Endothelial cell of umbilical vein (primary cell): ENCODE measurements around the gene CUX1.

Experiments
- CTCF ChIP-seq, 2 donors: IDR thresholded peaks; 1 replicate in 1 of 2; 2 replicates in 1 of 2; pipeline ENCODE4 v1.5.1; 2011; ENCODE audit warnings: low read length in 2 of 2, mild to moderate bottlenecking in 2 of 2, moderate library complexity in 2 of 2, control low read depth in 1 of 2, inconsistent platforms in 1 of 2, low read depth in 1 of 2; ENCODE audit not compliant: insufficient read depth in 1 of 2; ENCODE audit errors: extremely low read depth in 1 of 2
- EZH2 ChIP-seq: IDR thresholded peaks from 2 replicates; pipeline ENCODE4 v1.6.1; 2012; ENCODE audit warnings: borderline replicate concordance, low read depth, mild to moderate bottlenecking, moderate library complexity, low read length, inconsistent platforms; ENCODE audit not compliant: severe bottlenecking
- FOS ChIP-seq: IDR thresholded peaks from 2 replicates; pipeline ENCODE4 v1.6.1; 2011; ENCODE audit warnings: mild to moderate bottlenecking, low read length, moderate library complexity, borderline replicate concordance; ENCODE audit not compliant: insufficient read depth
- JUN ChIP-seq: IDR thresholded peaks from 2 replicates; pipeline ENCODE4 v1.6.1; 2011; ENCODE audit warnings: borderline replicate concordance, low read depth; ENCODE audit not compliant: insufficient read length, insufficient read depth
- MYC ChIP-seq: IDR thresholded peaks from one replicate; pipeline ENCODE4 v1.6.1; 2011; ENCODE audit warnings: mild to moderate bottlenecking, low read depth, low read length
- POLR2A ChIP-seq: IDR thresholded peaks from 2 replicates; pipeline ENCODE4 v1.6.1; 2012; ENCODE audit warnings: low read depth, mild to moderate bottlenecking, control low read depth, low read length
- POLR2AphosphoS5 ChIP-seq: IDR thresholded peaks from 2 replicates; pipeline ENCODE4 v1.6.1; 2012; ENCODE audit warnings: low read depth, mild to moderate bottlenecking, control low read depth, low read length, moderate library complexity; ENCODE audit not compliant: insufficient read depth
- TF ChIP-seq, protein P1 (sequence below): IDR thresholded peaks from 2 replicates; pipeline ENCODE4 v1.6.1; 2011; ENCODE audit not compliant: insufficient read depth, insufficient read length

GRCh38 chr7:102312317-102312716 lies 494.9 kb downstream of the CUX1 start:
- no peak for TF ChIP-seq CTCF (IDR thresholded peaks at IDR 0.05; ENCODE audit: extremely low read depth in 1 of 2, insufficient read depth in 1 of 2, low read depth in 1 of 2, low read length in 2 of 2)
- no peak for TF ChIP-seq JUN
- no peak for TF ChIP-seq POLR2A
- TF ChIP-seq, protein P1, sequence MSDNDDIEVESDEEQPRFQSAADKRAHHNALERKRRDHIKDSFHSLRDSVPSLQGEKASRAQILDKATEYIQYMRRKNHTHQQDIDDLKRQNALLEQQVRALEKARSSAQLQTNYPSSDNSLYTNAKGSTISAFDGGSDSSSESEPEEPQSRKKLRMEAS, result no peak
- TF ChIP-seq POLR2AphosphoS5, result no peak
- no peak for TF ChIP-seq EZH2
- no peak for TF ChIP-seq FOS
- TF ChIP-seq MYC, result no peak
